ENCODE data around the gene RAPSN. TPM values are rescaled to one million over a fixed set of nuclear protein-coding genes. Genes with fewer than 3 reads are reported as not detected.

The RAPSN gene
- total and polyA plus RNA-seq, 2 donors from 2014 or later, result 0.28 to 0.41 TPM

DNA sequence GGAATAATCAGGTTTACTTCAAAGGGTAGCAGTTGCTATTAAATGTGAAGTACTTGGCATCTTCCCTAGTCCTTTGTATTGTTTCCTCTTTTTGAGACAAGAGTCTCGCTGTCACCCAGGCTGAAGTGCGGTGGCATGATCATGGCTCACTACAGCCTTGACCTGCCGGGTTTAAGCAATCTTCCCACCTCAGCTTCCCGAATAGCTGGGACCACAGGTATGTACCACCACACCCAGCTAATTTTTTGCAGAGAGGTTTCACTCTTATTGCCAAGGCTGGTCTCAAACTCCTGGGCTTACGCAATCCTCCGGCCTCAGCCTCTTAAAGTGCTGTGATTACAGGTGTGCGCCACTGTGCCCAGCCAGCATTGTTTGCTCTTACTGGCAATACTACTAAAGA, 36.2 kb upstream of the RAPSN start:
- H3K36me3 ChIP-seq (ENCODE audit: control insufficient read depth in 2 of 3, insufficient read depth in 3 of 3, low read length in 3 of 3), result peaks cover 19 to 57% (median 34%) of the 10 kb centered on the region in 3 donors
- TF ChIP-seq, protein P1, sequence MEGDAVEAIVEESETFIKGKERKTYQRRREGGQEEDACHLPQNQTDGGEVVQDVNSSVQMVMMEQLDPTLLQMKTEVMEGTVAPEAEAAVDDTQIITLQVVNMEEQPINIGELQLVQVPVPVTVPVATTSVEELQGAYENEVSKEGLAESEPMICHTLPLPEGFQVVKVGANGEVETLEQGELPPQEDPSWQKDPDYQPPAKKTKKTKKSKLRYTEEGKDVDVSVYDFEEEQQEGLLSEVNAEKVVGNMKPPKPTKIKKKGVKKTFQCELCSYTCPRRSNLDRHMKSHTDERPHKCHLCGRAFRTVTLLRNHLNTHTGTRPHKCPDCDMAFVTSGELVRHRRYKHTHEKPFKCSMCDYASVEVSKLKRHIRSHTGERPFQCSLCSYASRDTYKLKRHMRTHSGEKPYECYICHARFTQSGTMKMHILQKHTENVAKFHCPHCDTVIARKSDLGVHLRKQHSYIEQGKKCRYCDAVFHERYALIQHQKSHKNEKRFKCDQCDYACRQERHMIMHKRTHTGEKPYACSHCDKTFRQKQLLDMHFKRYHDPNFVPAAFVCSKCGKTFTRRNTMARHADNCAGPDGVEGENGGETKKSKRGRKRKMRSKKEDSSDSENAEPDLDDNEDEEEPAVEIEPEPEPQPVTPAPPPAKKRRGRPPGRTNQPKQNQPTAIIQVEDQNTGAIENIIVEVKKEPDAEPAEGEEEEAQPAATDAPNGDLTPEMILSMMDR (IDR thresholded peaks at IDR 0.05; ENCODE audit: borderline replicate concordance, extremely low read depth, insufficient read depth), result no peak
- no peak for FAIRE-seq

DNA sequence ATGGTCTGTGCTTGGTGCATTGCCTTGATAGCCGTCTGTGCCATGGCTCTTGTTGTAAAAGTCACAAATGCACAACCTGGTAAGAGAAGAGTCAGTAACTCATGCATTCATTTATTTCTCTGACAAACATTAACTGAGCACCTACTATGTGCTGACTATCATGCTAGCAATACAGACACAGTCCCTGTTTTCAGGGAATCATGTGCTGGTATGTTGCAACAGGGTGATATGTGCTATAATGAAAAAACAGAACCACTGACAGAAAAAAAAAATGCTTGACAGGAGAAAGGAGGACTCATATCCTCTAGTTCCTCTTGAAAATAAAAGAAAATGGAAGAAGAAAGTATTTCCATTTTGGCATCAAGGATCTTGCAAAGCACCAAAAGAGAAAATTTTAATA, 34.5 kb upstream of the RAPSN start:
- no peak overlapping the region for H3K27ac ChIP-seq (ENCODE audit: low read depth in 2 of 2, low read length in 2 of 2)
- H3K4me1 ChIP-seq (ENCODE audit: control insufficient read depth in 2 of 3, insufficient read depth in 2 of 3, low read depth in 1 of 3, low read length in 3 of 3), result no peaks in the 10 kb centered on the region
- no peaks in the 10 kb centered on the region for H3K27me3 ChIP-seq (ENCODE audit: control insufficient read depth, insufficient read depth, low read length)
- TF ChIP-seq, protein P1 (IDR thresholded peaks at IDR 0.05; ENCODE audit: borderline replicate concordance, extremely low read depth, insufficient read depth), result no peak
- no peaks in the 10 kb centered on the region for H3K9me3 ChIP-seq (ENCODE audit: control insufficient read depth in 2 of 3, insufficient read depth in 1 of 3, low read length in 3 of 3)
- FAIRE-seq (no peak), DNase-seq (no peak)
- peaks cover 19 to 65% (median 42%) of the 10 kb centered on the region in 3 donors for H3K36me3 ChIP-seq (ENCODE audit: control insufficient read depth in 2 of 3, insufficient read depth in 3 of 3, low read length in 3 of 3)
- H3K9ac ChIP-seq (ENCODE audit: low read length in 3 of 3), result no peak overlapping the region
- intact Hi-C loops (cut with DNase I), result no loop called here
- no peak overlapping the region for H3K4me3 ChIP-seq (ENCODE audit: low read length in 3 of 3)

More for the DNA sequence above, 36.2 kb upstream of the RAPSN start:
- H3K9ac ChIP-seq (ENCODE audit: low read length in 3 of 3), result no peak overlapping the region
- H3K9me3 ChIP-seq (ENCODE audit: control insufficient read depth in 2 of 3, insufficient read depth in 1 of 3, low read length in 3 of 3), result no peaks in the 10 kb centered on the region
- no peaks in the 10 kb centered on the region for H3K27me3 ChIP-seq (ENCODE audit: control insufficient read depth, insufficient read depth, low read length)
- H3K4me3 ChIP-seq (ENCODE audit: low read length in 3 of 3), result no peak overlapping the region
- H3K27ac ChIP-seq (ENCODE audit: low read depth in 2 of 2, low read length in 2 of 2), result no peak overlapping the region
- no peak for DNase-seq
- peaks cover 0 to 6% (median 0%) of the 10 kb centered on the region in 3 donors for H3K4me1 ChIP-seq (ENCODE audit: control insufficient read depth in 2 of 3, insufficient read depth in 2 of 3, low read depth in 1 of 3, low read length in 3 of 3)
- intact Hi-C loops (cut with DNase I), result no loop called here

DNA sequence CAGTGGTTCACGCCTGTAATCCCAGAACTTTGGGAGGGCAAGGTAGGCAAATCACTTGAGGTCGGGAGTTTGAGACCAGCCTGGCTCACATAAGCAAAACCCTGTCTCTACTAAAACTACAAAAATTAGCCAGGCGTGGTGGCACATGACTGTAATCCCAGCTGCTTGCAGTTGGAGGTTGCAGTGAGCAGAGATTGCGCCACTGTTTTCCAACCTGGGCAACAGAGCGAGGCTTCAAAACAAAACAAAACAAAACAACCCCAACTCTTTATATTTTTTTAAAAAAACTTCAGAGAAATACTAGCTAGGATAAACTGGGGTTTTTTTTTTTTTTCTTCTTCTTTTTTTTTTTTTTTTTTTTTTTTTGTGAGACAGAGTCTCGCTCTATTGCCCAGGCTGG, 31.8 kb upstream of the RAPSN start:
- H3K27me3 ChIP-seq (ENCODE audit: control insufficient read depth, insufficient read depth, low read length), result no peaks in the 10 kb centered on the region
- intact Hi-C loops (cut with DNase I), result no loop called here
- FAIRE-seq, result no peak
- no peaks in the 10 kb centered on the region for H3K9me3 ChIP-seq (ENCODE audit: control insufficient read depth in 2 of 3, insufficient read depth in 1 of 3, low read length in 3 of 3)
- peaks cover 12 to 71% (median 46%) of the 10 kb centered on the region in 3 donors for H3K36me3 ChIP-seq (ENCODE audit: control insufficient read depth in 2 of 3, insufficient read depth in 3 of 3, low read length in 3 of 3)
- no peak overlapping the region for H3K27ac ChIP-seq (ENCODE audit: low read depth in 2 of 2, low read length in 2 of 2)
- H3K4me3 ChIP-seq (ENCODE audit: low read length in 3 of 3), result no peak overlapping the region
- TF ChIP-seq, protein P1 (IDR thresholded peaks at IDR 0.05; ENCODE audit: borderline replicate concordance, extremely low read depth, insufficient read depth), result no peak
- no peak overlapping the region for H3K9ac ChIP-seq (ENCODE audit: low read length in 3 of 3)
- peak in 1 of 5 donors; percentile 8 for DNase-seq
- no peaks in the 10 kb centered on the region for H3K4me1 ChIP-seq (ENCODE audit: control insufficient read depth in 2 of 3, insufficient read depth in 2 of 3, low read depth in 1 of 3, low read length in 3 of 3)

Data from kidney (tissue), 14 donors.